Raji (cell line): ENCODE measurements around the gene TC2N.

Experiments used
- POLR2A ChIP-seq: IDR thresholded peaks from 2 replicates; pipeline ENCODE4 v1.6.1; 2011; ENCODE audit warnings: low read depth, low read length, control low read depth; ENCODE audit not compliant: insufficient read depth

Gene TC2N

DNA sequence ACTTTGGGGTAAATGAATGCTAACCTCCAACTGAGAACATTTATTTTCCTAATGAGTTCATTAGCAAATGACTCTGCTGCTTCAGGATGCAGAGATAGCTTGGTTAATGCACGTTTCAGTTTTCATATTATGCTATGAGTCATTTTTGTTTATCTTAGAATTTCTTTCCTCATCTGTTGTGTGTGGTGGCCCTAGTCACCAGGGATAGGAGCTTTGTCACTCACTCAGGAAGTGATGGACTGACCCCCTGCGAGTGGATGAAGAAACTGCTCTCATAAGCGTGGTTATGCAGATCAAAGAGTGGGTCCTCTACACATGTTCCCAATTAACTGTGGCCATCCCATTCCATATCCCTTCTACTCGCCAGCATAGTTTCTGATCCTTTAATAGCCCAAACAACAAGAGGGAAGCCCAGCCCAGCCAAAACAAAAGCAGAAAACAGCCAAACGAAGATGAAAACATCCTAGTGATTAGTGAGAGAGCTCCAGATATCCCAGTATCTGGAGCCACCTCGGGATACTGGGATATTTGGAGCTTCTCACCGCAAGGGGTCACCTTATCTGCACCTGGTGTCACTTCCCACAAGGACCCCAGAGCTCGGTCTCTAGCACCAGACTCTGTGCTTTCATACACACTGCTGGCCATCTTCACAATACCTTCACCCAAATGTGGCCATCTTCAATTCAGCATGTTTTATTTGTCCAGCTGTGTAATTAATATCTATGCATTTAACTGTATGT, 8.6 kb downstream of the TC2N start:
- TF ChIP-seq POLR2A: no peak

DNA sequence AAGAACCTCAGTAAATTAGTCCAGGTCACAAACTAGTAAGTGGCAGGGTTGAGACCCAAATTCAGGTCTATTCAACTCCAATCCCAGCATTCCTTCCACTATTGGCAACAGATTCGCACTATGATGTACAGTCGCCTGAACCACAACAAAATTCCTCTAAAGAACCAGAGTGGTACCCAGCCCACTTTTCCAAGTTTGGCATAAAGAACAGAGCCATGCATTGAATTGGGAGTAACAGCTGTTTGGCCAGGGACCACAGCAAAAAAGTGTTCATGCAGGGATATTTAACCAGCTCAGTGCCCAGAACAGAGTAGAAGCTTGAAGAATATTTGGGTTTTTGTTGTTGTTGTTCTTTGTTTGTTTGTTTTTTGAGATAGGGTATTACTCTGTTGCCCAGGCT, 9.7 kb downstream of the TC2N start:
- TF ChIP-seq POLR2A: no peak

- TF ChIP-seq POLR2A: no peak
These were observed 12.9 kb downstream of the TC2N start for GRCh38 chr14:91854327-91854934.

GRCh38 chr14:91851563-91851962, 15.8 kb downstream of the TC2N start:
- no peak for TF ChIP-seq POLR2A

GRCh38 chr14:91848504-91849001, 18.8 kb downstream of the TC2N start:
- TF ChIP-seq POLR2A: no peak

- TF ChIP-seq POLR2A: no peak
These were observed 19.6 kb downstream of the TC2N start for GRCh38 chr14:91847693-91848092.

- no peak for TF ChIP-seq POLR2A
These were observed 21.7 kb downstream of the TC2N start for GRCh38 chr14:91845652-91846051.

GRCh38 chr14:91844029-91844428, 23.3 kb downstream of the TC2N start:
- no peak for TF ChIP-seq POLR2A

DNA sequence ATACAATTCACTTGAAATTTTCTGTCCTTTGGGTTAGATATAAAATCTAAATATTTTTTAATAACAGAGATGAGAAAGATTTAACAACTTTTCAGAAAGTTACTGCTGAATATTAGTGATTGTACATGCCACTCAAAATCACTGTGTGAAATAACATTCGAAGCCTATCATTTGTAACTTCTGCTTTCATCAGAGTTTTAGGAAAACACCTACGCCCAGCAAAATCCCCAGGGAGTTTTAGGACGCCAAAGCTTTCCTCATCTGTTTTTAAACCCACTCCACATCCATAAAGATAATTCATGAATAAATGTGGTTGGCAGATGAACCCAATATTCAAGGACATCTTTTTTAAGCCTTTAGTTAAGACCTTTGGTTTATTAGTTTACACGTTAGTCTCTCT, 23.9 kb downstream of the TC2N start:
- no peak for TF ChIP-seq POLR2A

DNA sequence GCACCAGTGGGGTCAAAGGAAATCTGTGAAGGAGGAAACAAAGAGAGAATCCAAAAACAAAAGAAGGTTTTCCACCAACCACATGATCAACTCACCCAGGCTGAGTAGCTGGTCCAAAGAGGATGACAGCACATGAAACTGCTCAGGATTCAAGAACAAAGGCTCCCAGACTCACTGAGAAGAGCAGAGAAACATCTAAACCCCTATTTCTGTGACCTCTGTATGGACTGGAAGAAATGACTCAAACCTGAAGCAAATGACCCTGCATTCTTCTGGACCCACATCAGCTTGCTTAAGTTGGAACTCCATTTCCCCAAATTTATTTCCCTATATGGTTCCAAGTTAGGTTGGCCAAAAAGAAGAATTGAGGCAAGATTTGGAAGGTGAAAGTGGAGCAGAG, 26.3 kb downstream of the TC2N start:
- no peak for TF ChIP-seq POLR2A

- TF ChIP-seq POLR2A: no peak
These were observed 27.6 kb downstream of the TC2N start for GRCh38 chr14:91839749-91840148.

- TF ChIP-seq POLR2A: no peak
These were observed 30.3 kb downstream of the TC2N start for GRCh38 chr14:91837076-91837475.

DNA sequence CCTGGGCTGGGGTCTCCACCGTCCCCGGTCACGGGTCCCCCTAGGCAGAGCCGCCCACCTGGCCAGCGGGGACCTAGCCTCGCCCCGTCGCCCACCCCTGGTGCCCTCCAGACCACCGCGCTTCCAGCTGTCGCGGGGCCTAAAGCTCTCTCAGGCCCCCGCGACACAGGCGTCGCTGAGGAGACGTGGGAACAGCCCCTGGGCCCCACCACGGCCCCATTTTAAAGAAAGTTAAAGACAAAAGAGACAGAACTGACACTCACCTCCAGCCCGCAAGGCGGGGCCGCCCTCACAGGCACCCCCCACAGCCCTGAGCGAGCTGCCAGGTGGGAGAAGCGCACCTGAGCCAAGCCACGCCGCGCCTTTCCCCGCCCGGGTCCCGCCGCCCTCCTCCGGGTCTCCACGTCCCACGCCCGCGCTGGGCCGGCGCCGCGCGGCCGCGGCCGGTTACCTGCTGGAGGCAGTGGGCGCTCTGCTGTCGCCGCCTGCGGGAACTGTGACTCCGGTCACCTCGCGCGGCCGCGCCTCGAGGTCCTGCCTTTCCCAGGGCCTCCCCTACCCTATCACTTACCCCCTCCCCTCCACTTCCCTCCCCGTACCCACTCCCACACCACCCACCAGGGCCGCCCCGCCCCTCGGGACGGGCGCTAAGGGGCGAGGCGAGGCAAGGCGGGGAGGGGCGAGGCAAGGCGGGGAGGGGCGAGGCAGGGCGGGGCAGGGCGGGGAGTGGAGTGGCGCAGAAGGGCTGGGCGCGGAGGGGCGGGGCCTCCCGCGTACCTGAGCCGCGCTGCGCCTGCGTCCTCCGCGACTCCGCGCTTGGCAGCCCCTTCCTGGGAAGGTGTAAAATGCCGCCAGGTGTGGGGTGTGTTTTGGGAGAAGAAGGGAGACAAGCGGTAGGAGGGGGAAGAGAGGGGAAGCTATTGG, 31.2 kb downstream of the TC2N start:
- no peak for TF ChIP-seq POLR2A

DNA sequence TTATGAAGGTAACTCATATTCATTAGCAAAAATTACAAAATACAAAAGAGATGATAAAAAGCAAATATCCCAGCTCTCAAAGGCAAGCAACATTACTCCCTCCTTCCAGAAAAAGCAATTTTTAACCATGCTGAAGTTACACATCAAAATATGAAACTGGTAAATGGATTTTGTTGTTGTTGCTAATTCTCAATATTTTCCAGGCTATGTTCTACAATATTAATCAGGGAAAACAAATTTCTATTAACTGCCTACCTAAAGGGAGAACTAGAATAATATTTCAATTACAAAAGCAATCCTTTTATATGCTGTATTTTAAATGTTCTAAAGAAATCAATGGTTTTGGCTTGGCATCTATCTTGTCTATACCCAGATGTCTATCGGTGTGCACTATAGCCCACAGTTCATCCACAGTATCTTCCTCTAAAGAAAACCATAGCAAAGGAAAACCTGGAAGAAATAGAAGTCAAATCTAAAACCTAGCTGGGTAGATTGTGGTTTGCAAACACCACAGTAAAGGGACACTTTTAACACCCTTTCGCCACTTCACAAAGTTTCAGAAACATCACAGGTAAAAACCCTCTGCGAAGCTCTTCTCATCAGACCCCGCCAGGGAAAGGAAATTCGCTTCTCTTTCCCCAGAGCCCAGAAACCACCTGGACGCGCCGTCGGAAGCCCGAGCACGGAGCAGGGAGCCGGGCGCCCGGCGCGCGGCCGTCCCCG, 32.0 kb downstream of the TC2N start:
- no peak for TF ChIP-seq POLR2A

DNA sequence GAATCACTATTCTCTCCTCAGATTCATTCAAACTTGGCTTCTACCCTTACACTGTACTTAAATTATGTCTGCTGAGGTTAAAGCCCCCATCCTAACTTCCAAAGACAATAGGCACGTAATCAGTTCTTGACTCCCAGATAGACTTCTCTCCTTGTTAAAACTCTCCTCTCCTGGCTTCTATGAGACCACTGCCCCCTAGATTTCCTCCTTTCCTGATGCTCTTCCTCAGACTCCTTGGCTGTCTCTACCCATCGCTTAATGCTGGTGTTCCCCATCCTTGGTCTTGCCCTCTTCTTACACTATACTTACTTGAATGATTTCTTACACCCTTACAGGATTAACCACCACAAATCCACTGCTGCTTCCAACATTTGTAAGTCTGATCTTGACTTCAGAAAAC, 32.8 kb downstream of the TC2N start:
- TF ChIP-seq POLR2A: no peak
